Renal pelvis (tissue), 4 donors: Measurements from ENCODE around the gene ZNF672. TPM values are rescaled to one million over a fixed set of nuclear protein-coding genes. Genes with fewer than 3 reads are reported as not detected.

Experiments used
- DNase-seq: peaks from one replicate; pipeline ENCODE4 v3.0.0-alpha.2; 2013
- polyA plus RNA-seq, 3 donors: library from polyadenylated mRNA; unstranded; fragments of 120-200 nt; gene quantifications; one replicate each; pipeline ENCODE4 v1.2.1, GENCODE V29; 2013; ENCODE audit not compliant: insufficient read length in 3 of 3

ZNF672 gene
- polyA plus RNA-seq, 3 donors = 24.0 to 30.8 (median 27.0) TPM

DNA sequence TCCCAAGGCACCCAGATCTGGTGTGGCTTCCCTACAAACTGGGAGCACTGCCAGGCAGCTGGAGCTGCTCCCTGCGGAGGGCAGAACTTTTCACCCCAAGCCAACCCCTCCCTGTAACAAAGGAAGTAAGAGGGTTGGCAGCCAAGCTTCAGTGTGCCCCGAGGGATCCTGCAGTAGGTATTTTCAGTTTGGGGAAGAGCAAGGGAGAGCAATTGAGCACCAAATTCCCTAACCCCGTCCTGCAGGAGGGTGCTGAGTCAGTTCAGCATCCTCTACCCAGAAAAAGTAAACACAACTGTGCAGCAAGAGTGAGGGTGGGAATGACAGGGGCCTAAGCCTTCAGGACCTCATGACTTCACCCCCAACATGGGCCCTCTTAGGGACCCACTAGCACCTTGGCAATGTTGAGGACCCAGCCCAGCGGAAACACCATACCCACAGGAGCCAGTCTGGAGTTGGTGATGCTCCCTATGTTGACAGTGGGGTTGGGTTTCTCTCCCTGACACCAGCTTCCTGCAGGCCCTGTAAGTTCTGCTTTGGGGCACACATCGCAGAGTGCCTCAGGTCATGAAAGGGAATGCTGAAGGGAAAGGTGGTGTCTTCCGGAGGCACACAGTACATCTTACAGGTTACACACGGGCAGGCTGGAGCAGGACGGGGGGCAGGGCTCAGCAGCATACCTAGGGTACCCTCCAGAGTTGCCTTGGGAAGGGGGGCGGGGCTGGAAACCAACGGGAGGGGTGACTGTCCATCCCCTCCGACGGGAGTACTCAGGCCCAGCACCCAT is 27.1 kb upstream of the ZNF672 start:
- no peak for DNase-seq

DNA sequence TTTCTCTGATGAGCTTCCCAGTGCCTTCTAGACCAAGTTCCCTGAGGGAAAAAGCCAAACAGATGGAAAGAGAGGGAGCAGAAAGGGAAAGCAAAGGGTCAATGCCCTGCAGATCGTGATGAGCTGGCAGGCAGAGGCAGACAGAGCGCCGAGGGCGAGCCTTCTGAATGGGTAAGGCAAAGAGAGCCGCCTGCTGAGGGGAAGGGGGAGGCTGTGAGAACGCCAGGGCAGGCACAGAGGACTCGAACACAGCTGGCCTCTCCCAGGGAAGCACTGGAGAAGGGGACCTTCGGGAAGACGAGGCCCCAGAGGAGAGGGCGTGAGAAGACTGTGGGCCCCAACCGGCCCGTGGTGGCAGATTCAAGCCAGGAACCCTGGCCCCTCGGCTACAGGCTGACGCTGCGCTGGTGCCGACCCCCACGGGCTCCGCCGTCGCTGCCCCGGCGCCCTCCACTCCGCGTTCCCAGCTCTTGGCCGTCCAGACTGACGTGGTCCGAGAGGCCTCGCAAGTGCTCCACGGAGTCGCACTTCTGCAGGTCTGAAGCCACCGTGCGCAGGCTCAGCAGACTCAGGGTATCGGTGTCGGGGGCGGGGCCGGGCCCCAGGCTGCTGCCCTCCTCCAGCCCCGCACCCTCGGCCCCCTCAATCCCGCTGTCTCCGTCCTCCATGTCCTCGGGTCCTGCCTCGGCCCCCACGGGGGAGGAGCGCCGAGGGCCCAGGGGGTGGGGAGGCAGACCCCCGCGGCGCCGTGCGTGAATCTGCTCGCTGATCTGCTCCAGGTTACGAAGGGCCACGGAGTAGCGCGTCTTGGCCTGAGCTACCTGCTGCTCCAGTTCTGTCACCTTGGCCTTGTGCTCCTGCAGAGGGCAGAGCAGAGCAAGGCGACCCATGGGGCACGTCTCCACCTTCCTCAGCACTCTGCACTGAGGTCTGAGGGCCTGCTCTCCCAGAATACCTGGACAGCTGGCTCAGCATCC is 26.2 kb upstream of the ZNF672 start:
- DNase-seq = no peak

DNA sequence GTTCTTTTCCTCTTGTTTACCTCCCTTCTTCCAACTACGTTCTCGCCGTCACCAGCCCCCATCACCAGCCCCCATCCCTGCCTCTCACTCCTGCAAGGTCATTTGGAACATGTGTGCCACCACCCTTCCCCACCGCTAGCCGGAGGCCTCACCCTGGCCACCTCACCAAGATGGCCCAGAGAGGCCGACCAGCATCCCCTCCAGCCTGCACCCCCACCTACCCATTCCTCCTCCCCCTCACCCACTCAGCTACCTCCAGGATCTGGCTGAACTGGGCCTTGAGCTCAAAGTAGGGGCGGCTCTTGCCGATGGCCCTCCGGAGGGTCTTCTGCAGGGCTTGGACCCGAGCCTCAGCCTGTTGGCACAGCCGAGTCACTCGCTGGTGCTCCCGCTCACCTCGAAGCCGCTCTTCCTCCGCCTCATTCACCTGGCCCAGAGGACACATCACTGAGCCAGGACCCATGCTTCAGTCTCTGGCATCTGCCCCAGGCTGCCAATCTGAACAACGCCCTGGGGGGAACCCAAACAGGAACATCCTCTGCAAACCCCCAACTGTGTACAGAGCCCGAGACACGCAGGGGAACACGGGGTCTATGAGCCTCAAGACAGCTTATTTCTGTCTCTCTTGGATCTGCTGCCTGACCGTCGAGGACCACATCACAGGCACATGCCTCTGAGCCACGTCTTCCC is 25.1 kb upstream of the ZNF672 start:
- no peak for DNase-seq

DNA sequence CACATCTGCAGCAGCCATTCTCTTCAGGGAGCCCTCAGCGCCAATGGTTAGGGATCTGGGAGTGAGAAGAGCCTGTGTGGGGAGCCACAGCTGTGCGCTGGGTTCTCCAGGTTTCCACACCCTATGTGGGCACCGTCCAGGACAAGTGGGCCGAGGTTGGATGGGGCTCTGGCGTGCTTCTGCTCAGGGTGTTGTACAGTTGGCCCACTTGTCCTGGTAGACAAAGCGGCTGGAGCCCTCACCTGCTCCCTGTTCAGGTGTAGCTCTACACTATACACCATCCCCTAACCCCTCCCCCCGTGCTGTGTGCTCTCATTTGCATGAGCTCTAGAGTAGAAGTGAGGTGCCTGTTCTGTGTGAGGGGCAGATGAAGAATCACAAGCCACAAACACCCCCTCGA is 24.5 kb upstream of the ZNF672 start:
- no peak for DNase-seq

DNA sequence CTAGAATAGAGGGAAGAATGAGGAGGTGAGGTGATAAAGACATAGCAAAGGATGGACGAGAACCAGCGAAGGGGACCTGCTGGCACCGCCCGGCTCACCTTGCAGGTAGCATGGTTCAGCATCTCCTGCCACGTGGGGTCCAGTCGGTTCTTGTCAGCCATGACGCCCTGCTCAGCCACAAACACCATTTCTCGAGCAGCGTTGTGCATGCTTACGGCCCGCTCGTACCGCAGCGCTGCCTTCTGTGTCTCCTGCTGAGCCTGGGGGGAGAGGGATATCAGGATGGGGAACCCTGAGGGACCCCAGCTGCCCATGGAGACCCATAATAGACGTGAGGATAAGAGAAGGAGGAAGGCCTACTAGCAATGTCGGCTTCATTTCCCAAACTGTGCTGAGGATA is 23.7 kb upstream of the ZNF672 start:
- no peak for DNase-seq

DNA sequence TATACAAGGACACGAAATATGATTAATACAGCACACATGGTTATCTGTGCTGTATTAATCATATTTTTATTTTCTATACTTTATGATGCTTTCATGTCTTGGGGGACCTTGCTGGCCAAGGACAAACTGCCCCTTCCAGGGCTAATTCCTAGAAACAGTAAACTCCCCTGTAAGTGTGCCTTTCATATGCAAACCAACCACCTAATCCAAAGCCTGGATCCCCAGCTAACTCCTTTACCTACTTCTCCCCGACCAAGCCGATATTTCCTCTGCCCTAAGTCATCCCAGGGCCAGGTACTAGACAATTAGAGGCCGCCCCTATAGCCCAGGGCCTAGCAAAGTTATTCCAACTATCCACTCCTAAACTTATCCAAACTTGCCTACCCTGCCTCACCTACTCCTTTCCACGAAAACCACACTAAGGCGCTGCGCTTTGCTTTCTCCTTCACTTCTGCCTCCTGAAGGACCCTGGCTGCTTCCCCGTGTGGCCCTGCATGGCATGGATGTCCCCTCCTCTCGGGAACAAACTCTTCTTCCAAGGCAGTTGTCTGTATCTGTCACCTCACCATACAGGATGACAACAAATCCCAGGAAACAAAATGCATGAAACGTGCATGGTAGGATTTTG is 22.5 kb upstream of the ZNF672 start:
- DNase-seq = no peak

DNA sequence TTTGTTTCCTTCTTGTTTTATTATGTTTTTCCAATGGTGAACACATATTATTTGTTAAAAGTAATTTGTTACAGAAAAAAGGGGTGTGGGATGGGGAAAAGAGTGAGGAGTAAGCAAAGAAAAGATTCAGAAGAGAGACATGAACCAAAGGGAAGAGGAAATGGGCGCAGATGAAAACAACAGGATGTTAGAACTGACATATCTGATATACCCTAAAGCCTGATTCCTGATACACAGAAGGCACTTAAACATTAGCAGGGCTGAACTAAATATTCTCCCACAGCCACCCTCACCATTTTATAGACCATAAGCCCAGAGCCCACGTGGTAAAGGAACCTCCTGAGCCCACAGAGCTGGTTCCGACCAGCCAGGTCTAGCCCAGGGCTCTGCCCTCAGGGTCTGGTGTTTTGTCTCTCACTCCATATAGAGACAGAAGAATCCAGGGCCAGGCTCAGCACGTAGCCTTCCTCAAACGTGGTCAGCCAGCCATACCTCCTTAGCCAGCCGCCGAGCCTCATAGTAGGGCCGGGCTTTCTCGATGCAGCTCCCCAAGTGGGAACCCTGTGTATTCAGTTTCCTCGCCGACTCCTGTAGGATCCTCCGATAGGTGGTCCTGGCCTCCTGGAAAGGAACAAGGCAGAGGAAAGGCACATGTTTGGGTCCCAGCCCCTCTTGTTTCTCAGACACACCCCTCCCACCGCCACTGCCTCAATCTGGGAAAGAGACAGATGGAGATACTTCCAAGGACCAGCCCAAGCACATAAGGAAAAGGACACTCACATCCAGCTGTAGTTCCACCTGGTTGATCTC is 21.8 kb upstream of the ZNF672 start:
- DNase-seq = no peak

DNA sequence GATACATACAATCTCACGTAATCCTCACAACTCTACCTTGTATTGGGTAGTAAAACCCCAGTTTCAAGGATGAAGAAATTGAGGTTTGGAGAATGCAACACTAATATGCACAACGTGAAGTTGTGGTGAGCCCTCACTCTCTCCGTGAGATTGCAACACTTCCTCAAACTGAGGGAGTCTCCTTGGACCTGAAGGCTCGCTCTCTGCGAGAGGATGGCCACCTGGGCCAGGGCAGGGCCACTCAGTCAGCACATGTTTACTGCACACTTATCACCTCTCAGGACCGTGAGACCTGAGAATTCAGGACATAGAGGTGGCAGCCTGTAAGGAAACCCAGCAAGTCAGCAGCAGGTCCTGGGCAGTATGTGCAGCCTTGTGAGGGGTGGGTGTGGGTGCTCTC is 21.0 kb upstream of the ZNF672 start:
- no peak for DNase-seq

DNA sequence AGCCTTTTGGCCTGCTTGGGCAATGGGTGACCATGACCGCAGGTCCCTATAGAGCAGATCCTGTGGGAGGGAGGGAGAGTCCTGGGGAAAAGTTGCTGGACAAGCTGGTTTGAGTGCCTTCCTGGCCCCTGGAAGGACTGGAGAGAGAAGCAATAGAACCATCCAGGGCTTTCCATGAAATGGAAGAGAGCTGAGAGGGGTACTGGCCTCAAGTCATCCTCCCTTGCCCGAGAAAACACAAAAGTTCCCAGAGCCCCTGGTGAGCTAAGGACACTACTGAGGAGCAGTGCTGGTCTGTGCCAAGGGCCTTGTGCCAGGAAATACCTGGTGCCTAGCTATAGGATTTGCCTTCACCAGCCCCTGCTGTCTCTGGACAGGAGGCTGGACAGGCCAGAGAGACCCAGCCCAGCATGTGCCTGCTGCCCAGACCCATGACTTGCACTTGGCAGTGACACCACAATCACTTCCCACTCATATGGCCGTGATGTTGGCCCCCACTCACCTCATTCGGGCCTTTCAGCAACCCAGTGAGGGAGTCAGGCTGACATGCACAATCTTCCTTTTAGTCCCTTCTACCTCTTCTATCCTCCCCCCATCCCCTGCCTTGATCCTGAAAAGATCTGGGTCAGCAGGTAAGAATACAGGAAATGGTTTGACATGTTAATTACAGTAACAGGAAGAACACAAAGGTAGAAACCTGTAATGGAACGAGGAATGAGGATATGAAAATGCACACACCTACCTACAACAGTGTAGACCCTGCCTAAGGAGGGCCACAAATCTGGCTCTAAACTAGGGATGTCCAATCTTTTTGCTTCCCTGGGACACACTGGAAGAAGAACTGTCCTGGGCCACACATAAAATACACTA is 19.3 kb upstream of the ZNF672 start:
- no peak for DNase-seq

DNA sequence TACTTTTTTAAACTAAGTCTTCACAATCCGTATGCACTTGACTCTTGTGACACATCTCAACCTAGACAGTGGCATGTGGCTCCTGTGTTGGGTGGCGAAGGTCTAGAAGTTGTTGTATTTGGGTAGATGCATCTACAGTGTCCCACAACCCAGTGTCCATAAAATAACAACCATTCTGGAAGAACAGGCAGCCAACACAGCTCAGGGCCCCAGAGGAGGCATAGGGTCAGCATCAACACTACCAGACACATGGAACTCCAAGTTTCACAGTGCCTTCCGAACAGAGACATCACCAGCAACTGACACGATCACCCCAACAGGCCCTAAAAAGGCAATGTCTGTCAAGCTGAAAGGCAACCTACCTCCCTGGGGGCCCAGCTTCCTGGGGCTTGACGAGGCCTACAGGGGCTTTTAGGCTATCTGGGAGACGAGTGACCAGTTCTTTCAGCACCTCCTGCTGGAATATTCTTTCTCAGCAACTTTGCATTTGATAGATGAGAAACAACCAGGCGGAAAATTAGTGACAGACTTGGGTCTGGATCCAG is 17.9 kb upstream of the ZNF672 start:
- DNase-seq = no peak

DNA sequence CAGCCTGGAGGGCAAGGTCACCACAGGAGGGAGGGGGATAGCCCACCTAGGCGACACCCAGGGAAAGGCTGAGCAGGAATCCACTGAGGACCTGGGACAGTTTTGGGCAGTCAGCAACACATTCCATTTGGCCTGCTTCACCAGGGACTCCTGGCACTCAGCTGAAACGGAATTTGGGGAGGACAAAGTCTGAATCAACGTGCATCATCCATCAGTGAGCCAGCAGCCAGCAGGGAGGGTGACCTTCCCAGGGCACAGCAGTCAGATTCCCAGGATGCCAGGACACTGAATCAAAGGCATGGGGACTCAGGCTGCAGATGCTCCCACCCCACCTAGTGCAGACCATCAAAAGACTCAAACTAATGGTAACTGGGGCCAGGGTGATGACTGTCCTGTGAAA is 16.9 kb upstream of the ZNF672 start:
- no peak for DNase-seq

DNA sequence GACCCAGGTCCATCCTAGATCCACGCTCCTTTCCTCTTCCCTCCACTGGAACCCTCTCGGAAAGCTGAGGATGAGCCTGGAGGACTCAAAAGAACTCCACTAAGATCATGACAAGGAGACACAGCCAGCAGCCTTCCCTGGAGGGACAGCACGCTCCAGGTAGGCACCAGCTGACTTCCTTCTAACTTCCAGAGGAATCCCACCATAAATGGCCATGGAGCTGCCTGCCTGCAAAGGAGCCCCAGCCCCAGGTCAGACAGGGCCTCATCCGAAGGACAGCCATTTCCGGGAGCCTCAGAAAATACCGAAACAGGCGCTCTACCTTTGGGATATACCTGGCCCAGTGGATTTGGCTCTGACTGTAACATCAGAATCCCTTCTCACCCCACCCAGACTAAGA is 16.4 kb upstream of the ZNF672 start:
- DNase-seq = no peak

DNA sequence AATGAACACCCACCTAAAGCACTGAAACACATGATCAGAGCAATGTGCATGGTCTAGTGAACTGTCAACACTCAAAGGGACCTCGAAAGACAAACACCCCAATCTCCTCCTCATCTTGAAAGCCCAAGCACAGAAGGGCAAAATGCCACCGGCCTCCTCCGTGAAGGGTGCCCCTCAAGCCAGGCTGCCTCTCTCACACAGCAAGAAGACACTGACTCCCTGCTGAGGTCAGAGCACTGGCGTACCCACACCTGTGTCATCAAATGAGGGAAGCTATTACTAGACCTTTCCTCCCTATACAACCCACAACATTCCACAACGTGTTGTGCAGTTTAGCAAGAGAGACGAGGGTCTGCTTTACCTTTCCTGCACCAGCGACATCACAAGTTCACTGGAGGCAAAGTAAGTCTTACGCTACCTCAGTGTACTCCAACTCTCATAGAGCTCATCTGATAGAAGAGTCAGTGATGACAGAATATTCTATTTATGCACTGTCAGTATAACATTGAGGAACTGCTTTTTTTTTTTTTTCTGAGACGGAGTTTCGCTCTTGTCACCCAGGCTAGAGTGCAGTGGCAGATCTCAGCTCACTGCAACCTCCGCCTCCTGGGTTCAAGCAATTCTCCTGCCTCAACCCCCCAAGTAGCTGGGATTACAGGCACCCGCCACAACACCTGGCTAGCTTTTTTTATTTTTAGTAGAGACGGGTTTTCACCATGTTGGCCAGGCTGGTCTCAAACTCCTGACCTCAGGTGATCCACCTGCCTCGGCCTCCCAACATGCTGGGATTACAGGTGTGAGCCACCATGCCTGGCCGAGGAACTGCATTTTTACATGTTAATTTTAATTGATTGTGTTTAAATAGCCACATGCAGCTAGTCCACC is 15.6 kb upstream of the ZNF672 start:
- DNase-seq = no peak

DNA sequence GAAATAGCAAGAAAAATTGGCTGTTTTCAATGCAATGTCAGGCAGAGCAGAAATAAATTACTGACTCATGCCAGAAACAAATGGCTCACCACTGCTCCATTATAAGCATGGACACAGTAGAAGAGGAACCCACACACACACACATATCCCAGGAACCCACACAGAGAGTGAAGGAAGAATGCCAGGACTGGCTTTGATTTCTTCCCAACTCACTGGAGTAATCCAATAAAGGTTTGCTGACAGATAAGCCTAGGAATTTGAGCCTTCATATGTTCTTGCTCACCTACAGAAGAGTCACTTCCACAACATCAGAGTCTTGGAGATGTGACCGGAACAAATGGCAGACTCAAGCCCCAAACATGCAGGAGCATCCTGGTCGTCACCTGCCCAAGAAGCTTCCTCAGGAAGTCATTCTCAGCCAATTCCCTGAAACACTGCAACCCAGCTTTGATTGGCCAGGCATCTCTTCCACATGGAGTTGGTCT is 14.5 kb upstream of the ZNF672 start:
- DNase-seq = no peak

DNA sequence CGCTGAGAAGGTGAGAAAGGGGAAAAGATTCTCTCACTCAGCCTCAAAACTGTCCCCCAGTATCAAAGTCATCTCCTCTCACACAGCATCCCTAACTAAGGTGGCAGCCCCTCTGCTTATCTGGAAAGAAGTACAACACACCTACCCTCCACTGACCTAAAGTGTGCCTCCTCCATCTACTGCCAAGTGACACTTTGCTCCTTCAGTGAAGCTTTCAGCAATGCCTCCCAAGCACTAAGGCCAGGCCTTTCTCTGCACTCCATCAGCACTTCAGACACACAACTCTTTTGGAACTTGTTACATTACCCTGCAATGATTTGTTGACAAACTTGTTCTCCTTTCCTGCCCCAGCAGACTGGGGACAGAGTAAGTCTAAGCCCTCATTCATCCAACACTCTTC is 13.7 kb upstream of the ZNF672 start:
- no peak for DNase-seq

DNA sequence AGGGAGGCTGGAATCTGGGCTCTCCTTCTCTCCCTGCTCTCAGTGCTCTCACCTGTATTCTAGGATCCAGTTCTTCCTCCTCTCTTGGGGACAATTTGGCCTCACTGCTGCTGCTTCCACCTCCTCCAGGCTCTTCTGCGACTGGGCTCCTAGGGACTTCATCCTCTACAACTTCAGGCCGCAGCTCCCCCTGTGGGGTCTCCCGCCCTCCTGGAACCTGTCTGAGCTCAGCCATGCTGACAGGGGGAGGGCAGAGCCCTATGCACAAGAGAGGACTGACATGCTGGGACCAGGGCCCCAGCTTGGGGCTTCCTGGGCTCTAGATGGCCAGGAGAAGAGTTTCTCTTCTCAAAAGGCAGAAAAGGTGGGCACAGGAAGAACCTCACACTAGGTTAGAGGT is 13.3 kb upstream of the ZNF672 start:
- no peak for DNase-seq

DNA sequence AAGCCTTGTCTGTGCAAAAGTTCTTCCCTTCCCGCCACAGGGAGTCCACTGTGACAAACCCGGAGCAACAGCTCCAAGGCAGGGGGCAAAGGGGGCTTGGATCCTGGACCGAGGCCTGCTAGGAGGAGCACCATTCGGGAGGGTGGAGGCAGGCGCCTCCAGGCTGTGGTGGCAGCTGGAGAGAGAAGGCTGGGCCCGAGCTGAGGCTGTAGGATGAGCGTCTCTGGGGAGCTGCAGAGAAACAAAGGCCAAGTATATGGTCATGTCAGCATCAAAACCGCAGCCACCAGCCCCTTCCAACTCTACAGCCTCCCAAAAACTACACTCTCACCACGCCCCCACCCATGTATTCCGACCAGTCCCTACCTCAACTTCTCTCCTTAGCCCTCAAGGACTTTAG is 12.9 kb upstream of the ZNF672 start:
- no peak for DNase-seq

DNA sequence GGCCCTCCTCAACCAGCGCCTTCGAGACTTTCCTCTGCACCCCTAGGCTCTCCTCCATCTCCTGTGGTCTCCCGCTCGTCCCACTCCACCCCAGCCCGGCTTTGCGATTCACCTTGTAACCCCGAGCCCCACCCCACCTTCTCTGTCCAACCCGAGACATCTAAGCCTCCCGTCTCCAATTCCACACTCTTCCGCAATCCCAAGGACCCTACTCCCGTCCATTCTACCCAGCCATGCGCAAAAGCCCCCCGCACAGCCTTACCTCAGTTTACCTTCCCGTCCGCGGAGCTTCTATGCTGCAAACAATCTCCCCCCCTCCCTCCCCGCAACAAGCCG is 12.5 kb upstream of the ZNF672 start:
- DNase-seq = no peak
